22Rv1 (cell line): Measurements from ENCODE around the gene GOLGA2.

ENCODE experiments used
- ZFX ChIP-seq: fragments of 450-650 bp; IDR thresholded peaks from 2 replicates; pipeline ENCODE4 v1.6.1; 2017; ENCODE audit warnings: antibody characterized with exemption, borderline replicate concordance
- TF ChIP-seq, protein P1 (sequence below): fragments of 450-650 bp; IDR thresholded peaks from 2 replicates; pipeline ENCODE4 v1.5.1; 2017; ENCODE audit warnings: mild to moderate bottlenecking

DNA sequence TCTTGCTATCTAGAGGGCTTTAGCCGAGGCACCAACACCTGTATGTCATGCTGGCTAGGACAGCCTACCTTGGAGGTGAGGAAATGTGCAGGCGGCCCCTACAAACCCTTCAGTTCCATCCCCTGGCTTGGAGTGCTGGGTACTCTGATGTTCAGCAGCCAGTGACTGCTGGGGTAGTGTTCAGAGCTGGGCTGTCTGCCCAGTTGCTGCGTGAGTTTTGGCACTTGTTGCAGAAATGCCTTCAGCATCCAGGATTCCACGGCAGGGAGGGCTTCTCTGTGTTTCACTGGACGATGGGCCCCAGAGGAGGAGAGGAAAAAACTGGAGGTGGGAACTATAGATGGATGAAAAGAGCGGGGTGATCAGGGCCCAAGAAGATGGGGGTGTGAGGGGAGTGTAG is 10.6 kb upstream of the GOLGA2 start:
- TF ChIP-seq, protein P1, sequence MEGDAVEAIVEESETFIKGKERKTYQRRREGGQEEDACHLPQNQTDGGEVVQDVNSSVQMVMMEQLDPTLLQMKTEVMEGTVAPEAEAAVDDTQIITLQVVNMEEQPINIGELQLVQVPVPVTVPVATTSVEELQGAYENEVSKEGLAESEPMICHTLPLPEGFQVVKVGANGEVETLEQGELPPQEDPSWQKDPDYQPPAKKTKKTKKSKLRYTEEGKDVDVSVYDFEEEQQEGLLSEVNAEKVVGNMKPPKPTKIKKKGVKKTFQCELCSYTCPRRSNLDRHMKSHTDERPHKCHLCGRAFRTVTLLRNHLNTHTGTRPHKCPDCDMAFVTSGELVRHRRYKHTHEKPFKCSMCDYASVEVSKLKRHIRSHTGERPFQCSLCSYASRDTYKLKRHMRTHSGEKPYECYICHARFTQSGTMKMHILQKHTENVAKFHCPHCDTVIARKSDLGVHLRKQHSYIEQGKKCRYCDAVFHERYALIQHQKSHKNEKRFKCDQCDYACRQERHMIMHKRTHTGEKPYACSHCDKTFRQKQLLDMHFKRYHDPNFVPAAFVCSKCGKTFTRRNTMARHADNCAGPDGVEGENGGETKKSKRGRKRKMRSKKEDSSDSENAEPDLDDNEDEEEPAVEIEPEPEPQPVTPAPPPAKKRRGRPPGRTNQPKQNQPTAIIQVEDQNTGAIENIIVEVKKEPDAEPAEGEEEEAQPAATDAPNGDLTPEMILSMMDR = no peak
- no peak for TF ChIP-seq ZFX
